ENCODE results near the gene NCCRP1. TPM values are rescaled to one million over a fixed set of nuclear protein-coding genes. Genes with fewer than 3 reads are reported as not detected.

The NCCRP1 gene
- polyA plus RNA-seq, 1 experiment = 0.04 TPM

DNA sequence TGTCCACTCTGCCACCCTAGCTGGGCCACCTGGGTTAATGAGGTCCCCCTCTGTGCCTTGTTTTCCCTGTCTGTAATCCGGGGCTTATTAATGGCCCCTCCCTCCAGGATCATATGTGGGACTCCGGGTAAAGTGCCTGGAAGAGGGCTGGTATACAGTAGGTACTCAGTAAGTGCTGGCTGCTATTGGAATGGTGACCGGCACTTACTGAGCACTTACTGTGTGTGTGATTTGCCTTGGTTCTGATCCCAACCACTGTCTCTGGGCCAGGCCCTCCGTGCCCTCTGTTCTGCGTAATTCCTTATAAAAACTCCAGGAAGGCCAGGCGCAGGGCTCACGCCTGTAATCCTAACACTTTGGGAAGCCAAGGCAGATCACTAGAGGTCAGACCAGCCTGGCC is 30.9 kb upstream of the NCCRP1 start:
- no peak for TF ChIP-seq CTCF (IDR thresholded peaks at IDR 0.05; ENCODE audit: insufficient read depth, low read depth, low read length)
- Histone ChIP-seq H3K27me3 (ENCODE audit: control insufficient read depth, insufficient read depth, low read length) (no peaks in the 10 kb centered on the region), H3K36me3 (ENCODE audit: control insufficient read depth, insufficient read depth, low read length) (peaks cover 2% of the 10 kb centered on the region), H3K4me3 (ENCODE audit: low read depth, low read length) (no peak overlapping the region)
- ChIA-PET CTCF (no interaction called here), POLR2A (no interaction called here)
- no peak for DNase-seq (ENCODE audit: low read depth)

GRCh38 chr19:39166571-39167391 is 30.0 kb upstream of the NCCRP1 start:
- Histone ChIP-seq H3K4me3 (ENCODE audit: low read depth, low read length) (no peak overlapping the region), H3K36me3 (ENCODE audit: control insufficient read depth, insufficient read depth, low read length) (peaks cover 3% of the 10 kb centered on the region), H3K27me3 (ENCODE audit: control insufficient read depth, insufficient read depth, low read length) (no peaks in the 10 kb centered on the region)
- ChIA-PET CTCF (interaction anchor here (0.5 kb wide), 1 partner anchor 164 kb away, joined by 3 read pairs; no protein-coding TSS in a partner anchor), POLR2A (no interaction called here)
- no peak for DNase-seq (ENCODE audit: low read depth)
- TF ChIP-seq CTCF (IDR thresholded peaks at IDR 0.05; ENCODE audit: insufficient read depth, low read depth, low read length) = no peak

GRCh38 chr19:39167461-39168257 is 29.1 kb upstream of the NCCRP1 start:
- DNase-seq (ENCODE audit: low read depth) = no peak
- Histone ChIP-seq H3K27me3 (ENCODE audit: control insufficient read depth, insufficient read depth, low read length) (no peaks in the 10 kb centered on the region), H3K4me3 (ENCODE audit: low read depth, low read length) (no peak overlapping the region), H3K36me3 (ENCODE audit: control insufficient read depth, insufficient read depth, low read length) (peaks cover 3% of the 10 kb centered on the region)
- ChIA-PET POLR2A (no interaction called here), CTCF (no interaction called here)
- TF ChIP-seq CTCF (IDR thresholded peaks at IDR 0.05; ENCODE audit: insufficient read depth, low read depth, low read length) = no peak

GRCh38 chr19:39168258-39169142 is 28.3 kb upstream of the NCCRP1 start:
- CTCF ChIA-PET = no interaction called here
- no peak for TF ChIP-seq CTCF (IDR thresholded peaks at IDR 0.05; ENCODE audit: insufficient read depth, low read depth, low read length)
- no peak overlapping the region for H3K4me3 ChIP-seq (ENCODE audit: low read depth, low read length)
- no peak for DNase-seq (ENCODE audit: low read depth)
- POLR2A ChIA-PET = no interaction called here
- H3K27me3 ChIP-seq (ENCODE audit: control insufficient read depth, insufficient read depth, low read length) = no peaks in the 10 kb centered on the region
- H3K36me3 ChIP-seq (ENCODE audit: control insufficient read depth, insufficient read depth, low read length) = peaks cover 3% of the 10 kb centered on the region

Data from BJ (cell line).